ENCODE measurements around the gene TM4SF1. TPM values are rescaled to one million over a fixed set of nuclear protein-coding genes. Genes with fewer than 3 reads are reported as not detected.

Gene TM4SF1
- total RNA-seq, 1 donor from 2014 or later: 0.97 TPM

GRCh38 chr3:149419816-149420215, 42.4 kb upstream of the TM4SF1 start:
- no peak for TF ChIP-seq CTCF (IDR thresholded peaks at IDR 0.05; ENCODE audit: unreplicated experiment)
- peaks cover 9% of the 10 kb centered on the region for H3K4me1 Mint-ChIP-seq (ENCODE audit: unreplicated experiment)
- no peaks in the 10 kb centered on the region for H3K36me3 Mint-ChIP-seq (ENCODE audit: low read depth, unreplicated experiment)
- no peak overlapping the region for H3K4me3 Mint-ChIP-seq (ENCODE audit: unreplicated experiment)
- DNase-seq (ENCODE audit: low spot score): no peak
- H3K27me3 Mint-ChIP-seq (ENCODE audit: unreplicated experiment): peaks cover 3% of the 10 kb centered on the region
- no peak overlapping the region for H3K27ac Mint-ChIP-seq (ENCODE audit: unreplicated experiment)
- H3K9me3 Mint-ChIP-seq (ENCODE audit: unreplicated experiment): no peaks in the 10 kb centered on the region

DNA sequence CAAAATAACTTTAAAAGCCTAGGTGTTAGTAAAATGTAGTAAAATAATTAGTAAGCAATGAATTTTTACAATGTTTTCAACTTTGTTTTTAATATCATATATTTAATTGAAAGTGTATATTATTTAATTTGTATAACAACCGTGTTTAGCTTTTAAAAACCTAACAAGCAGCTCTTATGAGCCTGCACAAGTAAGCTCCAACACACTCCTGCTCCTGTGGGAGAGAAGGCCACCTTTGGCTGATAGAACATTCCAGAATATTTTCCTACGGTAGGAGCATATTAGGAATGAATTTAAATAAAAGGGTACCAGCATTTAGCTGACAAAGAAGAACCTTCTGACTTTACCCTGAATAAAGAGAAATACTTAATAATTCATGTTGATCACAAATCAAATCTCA, 40.3 kb upstream of the TM4SF1 start:
- no peak overlapping the region for H3K4me3 Mint-ChIP-seq (ENCODE audit: unreplicated experiment)
- no peak overlapping the region for H3K27ac Mint-ChIP-seq (ENCODE audit: unreplicated experiment)
- H3K36me3 Mint-ChIP-seq (ENCODE audit: low read depth, unreplicated experiment): no peaks in the 10 kb centered on the region
- H3K4me1 Mint-ChIP-seq (ENCODE audit: unreplicated experiment): peaks cover 7% of the 10 kb centered on the region
- no peaks in the 10 kb centered on the region for H3K9me3 Mint-ChIP-seq (ENCODE audit: unreplicated experiment)
- DNase-seq (ENCODE audit: low spot score): no peak
- peaks cover 1% of the 10 kb centered on the region for H3K27me3 Mint-ChIP-seq (ENCODE audit: unreplicated experiment)
- no peak for TF ChIP-seq CTCF (IDR thresholded peaks at IDR 0.05; ENCODE audit: unreplicated experiment)

DNA sequence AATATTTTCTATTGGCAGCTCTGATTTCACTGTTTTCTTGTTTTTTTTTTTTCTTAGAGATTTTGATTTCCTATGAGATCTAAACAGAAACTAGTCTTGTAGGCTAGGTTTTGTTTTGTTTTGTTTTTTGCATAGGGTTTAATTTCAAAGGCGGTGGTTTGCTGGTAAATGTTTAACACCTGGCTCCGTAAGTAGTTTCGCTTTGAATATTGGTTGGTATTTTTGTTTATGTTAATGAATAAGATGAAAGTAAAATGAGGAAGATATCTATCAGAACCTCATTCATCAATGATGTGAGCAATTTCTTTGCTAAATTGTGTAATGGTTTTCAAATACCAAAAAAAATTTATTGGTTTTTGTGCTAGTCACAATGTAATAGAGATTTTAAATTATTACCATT, 39.7 kb upstream of the TM4SF1 start:
- H3K27ac Mint-ChIP-seq (ENCODE audit: unreplicated experiment): no peak overlapping the region
- H3K27me3 Mint-ChIP-seq (ENCODE audit: unreplicated experiment): peaks cover 1% of the 10 kb centered on the region
- DNase-seq (ENCODE audit: low spot score): no peak
- H3K36me3 Mint-ChIP-seq (ENCODE audit: low read depth, unreplicated experiment): no peaks in the 10 kb centered on the region
- no peaks in the 10 kb centered on the region for H3K9me3 Mint-ChIP-seq (ENCODE audit: unreplicated experiment)
- no peak overlapping the region for H3K4me3 Mint-ChIP-seq (ENCODE audit: unreplicated experiment)
- no peak for TF ChIP-seq CTCF (IDR thresholded peaks at IDR 0.05; ENCODE audit: unreplicated experiment)
- H3K4me1 Mint-ChIP-seq (ENCODE audit: unreplicated experiment): peaks cover 7% of the 10 kb centered on the region

DNA sequence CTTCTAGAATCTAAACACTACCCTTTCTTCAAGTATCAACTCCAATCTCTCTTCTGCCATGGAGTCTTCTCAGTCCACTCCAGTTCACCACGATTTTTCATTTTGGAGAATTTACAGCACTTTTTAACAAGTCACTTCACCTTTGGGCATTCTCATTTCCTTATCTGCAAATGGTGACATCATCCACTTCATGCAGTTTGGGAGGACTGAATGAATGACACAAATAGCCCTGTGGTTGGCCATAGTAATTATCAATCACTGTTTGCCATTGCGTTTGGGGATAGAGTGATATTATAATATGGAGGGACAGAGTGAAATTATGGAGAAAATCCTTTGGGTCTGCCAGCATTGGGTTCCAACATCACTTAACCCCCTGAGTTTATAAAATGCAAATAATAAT, 38.0 kb upstream of the TM4SF1 start:
- no peak for TF ChIP-seq CTCF (IDR thresholded peaks at IDR 0.05; ENCODE audit: unreplicated experiment)
- peaks cover 7% of the 10 kb centered on the region for H3K4me1 Mint-ChIP-seq (ENCODE audit: unreplicated experiment)
- DNase-seq (ENCODE audit: low spot score): no peak
- H3K4me3 Mint-ChIP-seq (ENCODE audit: unreplicated experiment): no peak overlapping the region
- H3K9me3 Mint-ChIP-seq (ENCODE audit: unreplicated experiment): no peaks in the 10 kb centered on the region
- H3K27me3 Mint-ChIP-seq (ENCODE audit: unreplicated experiment): peaks cover 1% of the 10 kb centered on the region
- H3K27ac Mint-ChIP-seq (ENCODE audit: unreplicated experiment): no peak overlapping the region
- no peaks in the 10 kb centered on the region for H3K36me3 Mint-ChIP-seq (ENCODE audit: low read depth, unreplicated experiment)

DNA sequence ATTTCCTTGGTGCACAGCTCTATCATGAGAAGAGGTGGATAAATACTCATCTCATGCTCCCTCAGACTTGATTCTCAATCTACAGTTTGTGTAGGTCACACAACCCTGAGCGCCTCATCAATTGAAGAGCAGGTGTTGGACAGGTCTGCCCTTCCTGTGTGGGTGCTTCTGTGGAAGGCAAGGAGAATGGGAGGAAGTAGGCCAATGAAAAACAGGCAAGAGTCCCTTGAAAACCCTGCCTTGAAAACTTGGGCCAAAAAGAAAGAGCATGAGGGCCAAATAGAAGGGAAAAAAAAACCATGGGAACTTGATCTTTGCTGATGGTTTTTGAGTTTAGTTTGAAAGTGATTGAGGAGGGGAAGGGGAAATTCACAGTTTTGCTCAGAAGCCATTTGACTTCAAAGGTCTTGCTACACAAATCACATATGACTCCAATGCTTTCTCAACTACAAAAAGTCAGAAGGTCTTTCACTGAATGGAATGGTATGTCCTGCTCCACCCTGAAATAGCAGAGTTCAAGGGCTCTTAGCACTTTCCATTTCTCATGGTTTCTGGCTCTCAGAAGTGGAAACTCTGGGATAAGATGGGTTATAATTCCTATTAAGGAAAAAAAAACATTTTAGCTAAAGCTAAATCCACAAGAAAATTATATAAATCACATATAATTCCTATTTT, 37.2 kb upstream of the TM4SF1 start:
- no peak for DNase-seq (ENCODE audit: low spot score)

More for the DNA sequence above, 37.2 kb upstream of the TM4SF1 start:
- TF ChIP-seq CTCF (IDR thresholded peaks at IDR 0.05; ENCODE audit: unreplicated experiment): no peak
- no peaks in the 10 kb centered on the region for H3K36me3 Mint-ChIP-seq (ENCODE audit: low read depth, unreplicated experiment)
- H3K4me3 Mint-ChIP-seq (ENCODE audit: unreplicated experiment): no peak overlapping the region
- no peaks in the 10 kb centered on the region for H3K9me3 Mint-ChIP-seq (ENCODE audit: unreplicated experiment)
- no peak overlapping the region for H3K27ac Mint-ChIP-seq (ENCODE audit: unreplicated experiment)
- peaks cover 7% of the 10 kb centered on the region for H3K4me1 Mint-ChIP-seq (ENCODE audit: unreplicated experiment)
- H3K27me3 Mint-ChIP-seq (ENCODE audit: unreplicated experiment): peaks cover 1% of the 10 kb centered on the region
